HG03432 (cell line): ENCODE results near the gene MEP1B.
"Not testable (repeated sequence)": the region's sequence is repeated elsewhere in the genome, so short reads cannot be mapped to it uniquely, and the experiment has no call there.

Source experiments
- ATAC-seq: cut with Tn5 transposase; IDR thresholded peaks from one replicate; pipeline ENCODE4 v1.9.1; 2021; ENCODE audit warnings: mild to moderate bottlenecking, moderate library complexity; ENCODE audit not compliant: unreplicated experiment

The MEP1B gene

DNA sequence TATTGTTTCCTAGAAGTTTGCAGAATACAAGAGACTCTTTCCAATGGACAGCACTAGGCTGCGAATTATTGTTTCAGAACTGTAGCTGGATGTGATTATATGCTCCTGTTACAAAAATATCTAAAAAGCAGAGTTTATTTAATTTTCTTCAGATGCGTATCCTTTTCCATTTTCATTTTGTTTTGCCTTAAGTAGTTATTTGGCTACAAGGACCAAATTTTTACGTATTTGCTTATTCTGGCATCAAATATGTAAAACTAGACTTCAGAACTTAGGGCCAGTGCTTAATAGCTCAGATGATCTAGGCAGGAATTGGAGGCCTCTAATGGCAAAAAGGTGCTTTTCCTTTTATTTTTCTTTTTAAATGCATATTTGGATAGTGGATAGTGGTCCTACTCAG, 18.7 kb downstream of the MEP1B start:
- no peak for ATAC-seq

GRCh38 chr18:32209685-32210445, 20.0 kb downstream of the MEP1B start:
- no peak for ATAC-seq

DNA sequence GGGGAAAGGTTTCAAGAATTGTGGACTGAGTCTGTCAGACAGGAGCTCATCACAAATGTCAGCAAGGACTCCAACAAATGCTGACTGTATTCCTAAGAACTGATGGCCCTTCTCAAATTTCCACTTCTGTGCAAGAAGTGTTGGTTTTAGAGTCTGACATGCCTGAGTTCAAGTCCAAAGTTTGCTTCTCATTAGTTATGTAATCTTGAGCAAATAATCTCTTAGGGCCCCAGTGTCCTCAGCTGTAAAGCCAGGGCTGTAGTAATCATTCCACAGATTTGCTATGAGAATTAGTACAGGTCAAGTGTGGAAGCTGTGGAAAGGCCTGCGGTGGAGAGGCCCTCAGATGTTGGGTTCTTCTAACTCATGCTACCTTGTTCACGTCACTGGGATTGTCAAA, 23.9 kb downstream of the MEP1B start:
- no peak for ATAC-seq

DNA sequence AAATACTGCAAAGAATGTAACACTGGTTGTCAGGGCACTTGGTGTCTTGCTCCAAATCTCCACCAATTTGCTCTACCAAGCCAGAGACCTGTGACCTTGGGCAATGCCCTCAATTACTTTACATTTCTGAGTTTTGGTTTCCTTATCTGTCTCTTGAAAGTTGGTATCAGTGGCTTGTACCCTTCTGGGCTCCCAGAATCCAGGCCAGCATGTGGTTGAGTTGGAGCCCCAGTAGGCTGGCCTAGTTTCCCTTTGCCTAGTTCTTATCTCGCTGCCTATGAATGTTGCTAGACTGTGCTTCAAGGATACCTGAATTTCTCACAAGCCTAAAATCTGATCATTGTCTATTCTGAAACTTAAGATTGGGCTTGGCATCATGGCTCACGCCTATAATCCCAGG, 26.6 kb downstream of the MEP1B start:
- no peak for ATAC-seq

DNA sequence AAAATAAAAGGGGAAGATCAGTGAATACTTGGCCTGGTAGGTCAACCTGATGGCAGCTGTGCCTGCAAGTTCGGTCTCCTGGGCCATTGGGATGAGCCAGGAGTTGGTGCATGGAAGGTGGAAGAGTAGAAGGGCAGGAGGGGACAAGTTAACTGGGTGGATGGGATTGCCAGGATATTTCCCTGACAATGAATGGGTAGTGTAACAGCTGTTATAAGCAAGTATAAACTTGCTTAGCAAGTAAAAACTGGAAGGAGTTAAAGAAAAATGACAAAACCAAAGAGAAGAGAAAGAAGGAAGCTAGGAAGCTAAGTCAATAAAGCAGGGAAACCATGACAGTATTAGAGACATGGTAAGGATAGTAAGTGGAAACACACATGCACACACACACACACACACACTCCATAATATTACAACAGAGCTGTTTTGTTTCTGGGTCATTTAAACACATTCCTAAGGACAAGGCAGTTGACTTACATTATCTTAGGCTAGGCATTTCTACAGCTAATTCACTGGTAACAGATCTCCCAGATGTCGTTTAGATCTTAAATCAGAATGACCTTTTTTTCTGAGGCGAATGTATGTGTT, 29.7 kb downstream of the MEP1B start:
- ATAC-seq: no peak

GRCh38 chr18:32233348-32233747, 43.5 kb downstream of the MEP1B start:
- ATAC-seq: not testable (repeated sequence)

DNA sequence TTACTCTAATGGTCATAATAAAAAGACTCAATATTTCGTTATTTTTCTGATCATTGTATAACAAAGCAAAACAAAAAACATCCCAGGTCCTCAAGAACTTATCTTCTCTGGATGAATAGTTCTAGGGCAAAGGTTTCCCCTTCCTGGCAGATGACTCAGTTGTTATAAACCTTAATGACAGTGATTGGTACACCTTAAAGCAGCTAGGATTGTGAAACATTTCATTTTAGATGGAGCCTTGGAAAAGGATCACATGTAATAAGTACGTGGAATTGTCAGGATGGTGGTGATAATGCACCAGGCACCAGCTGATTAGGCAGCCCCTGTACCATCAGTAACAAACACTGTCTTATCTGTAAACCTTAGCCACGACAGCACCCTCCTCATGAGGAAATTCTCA, 47.2 kb downstream of the MEP1B start:
- ATAC-seq: no peak

DNA sequence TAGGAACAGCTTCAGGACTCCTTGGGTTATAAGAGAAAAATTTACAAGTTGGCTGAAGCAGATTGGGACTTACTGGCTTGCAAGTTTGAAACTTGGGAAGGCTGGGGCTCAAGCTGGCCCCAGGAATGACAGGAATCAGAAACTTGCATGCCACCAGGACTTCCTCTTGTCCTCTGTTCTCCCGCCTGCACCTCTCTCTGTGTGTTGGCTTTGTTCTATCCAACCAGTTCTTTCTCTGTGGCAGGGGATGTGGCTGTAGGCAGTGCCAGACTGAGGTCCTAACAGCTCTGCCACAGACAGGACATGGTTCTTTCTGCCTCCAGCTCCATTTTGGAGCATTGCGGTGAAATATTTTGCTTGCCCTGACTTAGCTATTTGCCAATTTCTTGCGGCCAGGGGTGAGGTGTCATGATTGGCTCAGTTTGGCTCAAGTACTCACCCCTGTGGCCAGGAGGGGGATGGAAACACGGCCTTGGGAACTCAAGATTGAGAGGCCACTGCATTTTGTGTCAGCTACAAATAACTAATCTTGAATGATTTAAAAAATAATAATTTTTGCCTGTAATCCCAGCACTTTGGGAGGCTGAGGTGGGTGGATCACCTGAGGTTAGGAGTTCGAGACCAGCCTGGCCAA, 48.9 kb downstream of the MEP1B start:
- no peak for ATAC-seq

GRCh38 chr18:32242395-32242794, 52.6 kb downstream of the MEP1B start:
- ATAC-seq: no peak

DNA sequence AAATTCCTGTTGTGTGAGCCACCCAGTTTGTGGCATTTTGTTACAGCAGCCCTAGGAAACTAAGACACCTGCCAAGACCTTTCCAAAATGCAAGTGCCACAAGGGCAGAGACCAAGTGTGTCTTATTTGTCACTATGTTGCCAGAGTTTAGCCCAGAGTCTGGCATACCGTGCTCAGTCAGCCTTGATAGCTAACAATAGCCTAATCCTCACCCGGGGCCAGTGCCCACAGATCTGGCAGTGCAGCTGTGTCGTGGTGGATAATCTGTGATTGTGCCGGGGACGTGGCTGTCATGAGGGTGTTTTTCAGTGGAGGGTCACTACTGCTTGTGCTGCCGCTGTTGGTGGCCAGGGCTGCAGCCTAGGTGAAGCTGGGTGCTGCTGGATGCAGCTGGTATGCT, 53.5 kb downstream of the MEP1B start:
- ATAC-seq: no peak

- no peak for ATAC-seq
These were observed 55.0 kb downstream of the MEP1B start for GRCh38 chr18:32244881-32245280.

DNA sequence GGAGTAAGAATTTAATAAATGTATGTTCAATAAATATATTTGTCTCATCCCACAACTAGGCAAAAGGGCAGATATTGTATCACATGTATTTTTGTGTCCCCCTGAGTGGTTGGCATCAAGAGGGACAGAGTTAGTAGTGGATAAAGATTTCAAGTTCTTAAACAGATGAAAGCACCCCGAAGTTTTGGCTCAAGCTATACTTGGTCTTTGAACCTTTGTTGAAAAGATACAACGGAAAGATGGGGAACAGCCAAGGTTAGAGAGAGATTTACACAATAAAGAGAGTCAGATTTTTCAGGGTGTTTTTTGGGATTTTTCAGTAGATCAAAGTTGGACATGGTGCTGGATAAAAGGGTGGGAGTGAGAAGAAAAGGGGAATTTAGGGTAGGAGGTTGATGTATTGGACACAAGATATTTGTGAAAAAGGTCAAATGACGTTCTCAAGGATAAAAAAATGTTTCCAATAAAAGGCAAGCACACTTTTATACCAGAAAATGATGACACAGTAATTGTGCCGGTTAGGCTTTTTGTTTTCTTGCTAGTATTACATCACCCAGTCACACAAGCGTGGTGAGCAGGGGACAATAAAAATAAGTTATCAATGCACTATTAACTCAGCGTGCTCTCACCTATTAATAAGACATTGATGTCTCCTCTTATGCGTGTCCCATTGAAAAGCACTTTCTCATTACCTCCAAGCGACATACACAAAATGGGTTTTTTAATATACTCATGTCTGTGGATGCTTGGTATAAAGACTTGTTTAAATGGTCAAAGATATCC, 59.5 kb downstream of the MEP1B start:
- ATAC-seq: no peak

- no peak for ATAC-seq
These were observed 61.6 kb downstream of the MEP1B start for GRCh38 chr18:32251466-32251865.

DNA sequence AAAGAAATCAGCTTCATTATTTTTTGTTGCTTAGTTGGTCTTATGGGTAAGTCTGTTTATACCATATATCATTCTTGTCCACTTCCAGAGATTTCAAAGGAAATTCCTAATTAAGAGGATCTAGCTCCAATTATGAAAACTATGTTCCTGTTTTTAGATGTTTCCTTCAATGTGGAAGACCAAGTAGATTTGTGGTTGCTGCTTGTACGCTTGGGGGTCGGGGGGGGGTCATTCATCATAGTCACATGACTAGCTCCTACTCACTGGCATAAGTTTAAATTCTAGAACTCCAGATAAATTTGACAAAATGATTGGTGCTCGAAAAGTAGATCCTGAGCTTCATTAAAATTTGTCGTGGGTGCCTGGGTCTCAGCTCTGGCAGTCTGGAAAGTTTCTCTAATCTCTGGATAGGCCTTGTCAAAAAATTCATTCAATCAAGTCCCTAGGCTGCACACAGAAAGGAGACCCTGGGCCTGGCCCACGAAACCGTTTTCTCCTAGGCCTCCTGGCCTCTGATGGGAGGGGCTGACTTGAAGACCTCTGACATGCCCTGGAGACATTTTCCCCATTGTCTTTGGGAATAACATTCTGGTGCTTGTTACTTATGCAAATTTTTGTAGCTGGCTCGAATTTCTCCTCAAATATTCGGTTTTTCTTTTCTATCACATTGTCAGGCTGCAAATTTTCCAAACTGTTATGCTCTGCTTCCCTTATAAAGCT, 62.5 kb downstream of the MEP1B start:
- no peak for ATAC-seq

GRCh38 chr18:32255570-32255969, 65.7 kb downstream of the MEP1B start:
- no peak for ATAC-seq

DNA sequence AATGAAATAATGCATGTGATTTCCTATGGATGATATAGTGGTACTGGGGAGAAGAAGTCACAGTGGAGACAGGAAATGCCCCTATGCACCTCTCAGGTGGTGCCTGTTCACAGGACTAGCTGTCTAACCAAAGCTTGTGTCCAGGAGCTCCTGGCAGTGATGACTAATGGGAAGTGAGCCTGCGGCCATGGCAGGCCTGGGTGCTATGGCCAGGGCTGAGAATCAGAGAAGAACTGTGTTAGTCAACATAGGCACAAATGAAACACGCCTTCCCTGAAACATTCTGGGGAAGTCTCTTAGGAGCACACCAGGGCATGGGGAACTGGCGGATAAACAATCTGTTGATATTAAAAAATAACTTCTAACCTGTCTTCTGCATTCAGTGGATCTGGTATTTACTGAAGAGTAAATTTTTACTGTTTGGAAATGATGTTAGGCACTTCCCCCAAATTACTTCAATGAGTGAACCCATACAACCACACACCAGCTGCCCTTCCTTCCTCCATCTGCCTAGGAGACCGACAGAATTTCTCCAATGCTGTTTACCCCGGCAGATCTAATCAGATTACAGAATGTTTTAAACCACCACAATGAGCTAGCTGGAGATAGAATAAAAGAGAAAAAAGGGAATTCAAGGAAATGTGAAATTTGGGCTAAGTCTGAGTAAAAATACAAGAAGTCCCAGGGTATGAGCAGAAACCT, 67.4 kb downstream of the MEP1B start:
- ATAC-seq: no peak

GRCh38 chr18:32258148-32258547, 68.3 kb downstream of the MEP1B start:
- no peak for ATAC-seq

- ATAC-seq: peak; percentile 54
These were observed 68.8 kb downstream of the MEP1B start for GRCh38 chr18:32258558-32259204.

DNA sequence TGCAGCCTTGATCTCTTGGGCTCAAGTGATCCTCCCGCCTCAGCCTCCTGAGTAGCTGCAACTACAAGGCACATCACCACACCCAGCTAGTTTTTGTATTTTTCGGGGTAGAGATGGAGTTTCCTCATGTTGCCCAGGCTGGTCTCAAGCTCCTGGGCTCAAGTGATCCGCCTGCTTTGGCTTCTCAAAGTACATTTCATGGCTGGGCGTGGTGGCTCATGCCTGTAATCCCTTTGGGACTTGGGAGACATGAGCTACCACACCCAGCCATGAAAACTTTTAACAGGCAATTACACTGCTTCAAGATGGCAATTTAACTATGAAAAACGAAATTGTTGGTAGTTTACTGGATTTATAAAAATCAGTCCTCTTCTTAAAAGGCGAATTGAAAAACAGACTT, 69.7 kb downstream of the MEP1B start:
- ATAC-seq: no peak

GRCh38 chr18:32261003-32261402, 71.2 kb downstream of the MEP1B start:
- ATAC-seq: no peak
